ENCODE data around the gene HBS1L. TPM values are rescaled to one million over a fixed set of nuclear protein-coding genes. Genes with fewer than 3 reads are reported as not detected.

The HBS1L gene
- total and polyA plus RNA-seq, 9 of the 15 experiments (the other 6 are each of a cell fraction or from before 2014, with no cell fraction given), result 101 to 199 (median 145) TPM

DNA sequence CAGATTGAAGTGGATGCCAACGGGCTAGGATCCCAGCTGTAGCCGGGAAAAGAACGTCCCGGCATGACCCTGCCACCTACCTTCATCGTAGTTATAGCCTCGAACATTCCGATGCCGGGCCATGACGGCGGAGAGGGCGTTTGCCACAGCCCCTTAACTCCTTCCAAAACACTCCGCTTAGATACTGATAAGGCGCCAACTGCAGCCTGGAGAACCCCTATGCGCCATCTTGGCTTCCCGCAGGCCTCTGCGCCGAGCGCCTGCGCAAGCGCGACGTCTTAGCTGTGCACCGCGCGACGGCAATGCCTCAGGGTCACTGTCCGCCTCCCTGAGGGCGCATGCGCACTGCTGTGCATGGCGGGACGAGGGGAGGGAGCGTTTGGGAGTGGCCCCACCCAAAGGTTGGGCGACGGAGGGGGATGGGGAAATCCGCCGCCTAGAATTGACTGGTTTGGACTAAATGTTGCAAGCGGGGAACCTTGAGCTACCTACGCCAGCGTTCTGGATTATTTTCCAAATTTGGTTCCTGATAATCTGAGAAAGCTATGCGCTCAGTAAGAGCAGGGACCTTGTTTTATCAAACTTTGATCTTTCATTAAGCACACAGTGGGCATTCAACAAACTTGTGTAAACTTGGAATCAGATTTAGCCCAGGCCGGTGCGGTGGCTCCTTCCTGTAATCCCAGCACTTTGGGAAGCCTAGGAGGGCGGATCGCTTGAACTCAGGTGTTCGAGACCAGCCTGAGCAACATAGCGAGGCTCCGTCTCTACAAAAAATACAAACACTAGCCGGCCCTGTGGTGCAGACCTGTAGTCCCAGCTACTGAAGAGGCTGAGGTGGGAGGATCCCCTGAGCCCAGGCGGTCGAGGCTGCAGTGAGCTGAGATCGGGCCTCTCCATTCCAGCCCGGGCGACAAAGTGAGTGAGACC, at the start of gene HBS1L (continued):
- TF ChIP-seq PHF21A (IDR thresholded peaks at IDR 0.05; ENCODE audit: borderline replicate concordance, low read depth), result no peak; the same call in 1 of the 2 replicates
- TF ChIP-seq, protein P1, sequence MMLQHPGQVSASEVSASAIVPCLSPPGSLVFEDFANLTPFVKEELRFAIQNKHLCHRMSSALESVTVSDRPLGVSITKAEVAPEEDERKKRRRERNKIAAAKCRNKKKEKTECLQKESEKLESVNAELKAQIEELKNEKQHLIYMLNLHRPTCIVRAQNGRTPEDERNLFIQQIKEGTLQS (IDR thresholded peaks at IDR 0.05), result peak; percentile 39; the same call in 1 of the 2 replicates
- TF ChIP-seq, protein P1 (CRISPR knock-in tag; conservative IDR thresholded peaks at IDR 0.05), result peak; percentile 49; the same call in 1 of the 2 replicates
- no peak for TF ChIP-seq RHOXF2B (CRISPR knock-in tag; conservative IDR thresholded peaks at IDR 0.05)
- peak; percentile 97 for TF ChIP-seq CREM (IDR thresholded peaks at IDR 0.05; ENCODE audit: low read depth)
- TF ChIP-seq SMAD4 (CRISPR knock-in tag; conservative IDR thresholded peaks at IDR 0.05), result 0 out of 2 replicates have a peak, but pooled peaks have one; percentile 53
- TF ChIP-seq ZNF12 (CRISPR knock-in tag; IDR thresholded peaks at IDR 0.05), result peak; percentile 76
- TF ChIP-seq TARDBP (IDR thresholded peaks at IDR 0.05), result 0 out of 2 replicates have a peak, but pooled peaks have one; percentile 17
- TF ChIP-seq TAF15 (IDR thresholded peaks at IDR 0.05; ENCODE audit: low read depth, low read length), result no peak
- no peak for TF ChIP-seq ZNF146 (CRISPR knock-in tag; IDR thresholded peaks at IDR 0.05; ENCODE audit: unreplicated experiment)
- TF ChIP-seq ZNF699 (CRISPR knock-in tag; IDR thresholded peaks at IDR 0.05; ENCODE audit: insufficient replicate concordance), result no peak
- TF ChIP-seq PYGO2 (tag; IDR thresholded peaks at IDR 0.05), result peak; percentile 54; the same call in 1 of the 2 replicates
- peak; percentile 78; the same call in 1 of the 2 replicates for TF ChIP-seq NR1H2 (CRISPR knock-in tag; IDR thresholded peaks at IDR 0.05)
- TF ChIP-seq, protein P2, sequence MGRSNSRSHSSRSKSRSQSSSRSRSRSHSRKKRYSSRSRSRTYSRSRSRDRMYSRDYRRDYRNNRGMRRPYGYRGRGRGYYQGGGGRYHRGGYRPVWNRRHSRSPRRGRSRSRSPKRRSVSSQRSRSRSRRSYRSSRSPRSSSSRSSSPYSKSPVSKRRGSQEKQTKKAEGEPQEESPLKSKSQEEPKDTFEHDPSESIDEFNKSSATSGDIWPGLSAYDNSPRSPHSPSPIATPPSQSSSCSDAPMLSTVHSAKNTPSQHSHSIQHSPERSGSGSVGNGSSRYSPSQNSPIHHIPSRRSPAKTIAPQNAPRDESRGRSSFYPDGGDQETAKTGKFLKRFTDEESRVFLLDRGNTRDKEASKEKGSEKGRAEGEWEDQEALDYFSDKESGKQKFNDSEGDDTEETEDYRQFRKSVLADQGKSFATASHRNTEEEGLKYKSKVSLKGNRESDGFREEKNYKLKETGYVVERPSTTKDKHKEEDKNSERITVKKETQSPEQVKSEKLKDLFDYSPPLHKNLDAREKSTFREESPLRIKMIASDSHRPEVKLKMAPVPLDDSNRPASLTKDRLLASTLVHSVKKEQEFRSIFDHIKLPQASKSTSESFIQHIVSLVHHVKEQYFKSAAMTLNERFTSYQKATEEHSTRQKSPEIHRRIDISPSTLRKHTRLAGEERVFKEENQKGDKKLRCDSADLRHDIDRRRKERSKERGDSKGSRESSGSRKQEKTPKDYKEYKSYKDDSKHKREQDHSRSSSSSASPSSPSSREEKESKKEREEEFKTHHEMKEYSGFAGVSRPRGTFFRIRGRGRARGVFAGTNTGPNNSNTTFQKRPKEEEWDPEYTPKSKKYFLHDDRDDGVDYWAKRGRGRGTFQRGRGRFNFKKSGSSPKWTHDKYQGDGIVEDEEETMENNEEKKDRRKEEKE (IDR thresholded peaks at IDR 0.05; ENCODE audit: borderline replicate concordance in 1 of 2, control insufficient read depth in 1 of 2, low read depth in 2 of 2, low read length in 1 of 2), result no peak
- no peak for TF ChIP-seq ELF1 (tag; IDR thresholded peaks at IDR 0.05)
- TF ChIP-seq MTA2 (IDR thresholded peaks at IDR 0.05; ENCODE audit: low read depth), result no peak
- 0 out of 2 replicates have a peak, but pooled peaks have one; percentile 31 for TF ChIP-seq TRIM28 (IDR thresholded peaks at IDR 0.05)
- TF ChIP-seq, protein P3, sequence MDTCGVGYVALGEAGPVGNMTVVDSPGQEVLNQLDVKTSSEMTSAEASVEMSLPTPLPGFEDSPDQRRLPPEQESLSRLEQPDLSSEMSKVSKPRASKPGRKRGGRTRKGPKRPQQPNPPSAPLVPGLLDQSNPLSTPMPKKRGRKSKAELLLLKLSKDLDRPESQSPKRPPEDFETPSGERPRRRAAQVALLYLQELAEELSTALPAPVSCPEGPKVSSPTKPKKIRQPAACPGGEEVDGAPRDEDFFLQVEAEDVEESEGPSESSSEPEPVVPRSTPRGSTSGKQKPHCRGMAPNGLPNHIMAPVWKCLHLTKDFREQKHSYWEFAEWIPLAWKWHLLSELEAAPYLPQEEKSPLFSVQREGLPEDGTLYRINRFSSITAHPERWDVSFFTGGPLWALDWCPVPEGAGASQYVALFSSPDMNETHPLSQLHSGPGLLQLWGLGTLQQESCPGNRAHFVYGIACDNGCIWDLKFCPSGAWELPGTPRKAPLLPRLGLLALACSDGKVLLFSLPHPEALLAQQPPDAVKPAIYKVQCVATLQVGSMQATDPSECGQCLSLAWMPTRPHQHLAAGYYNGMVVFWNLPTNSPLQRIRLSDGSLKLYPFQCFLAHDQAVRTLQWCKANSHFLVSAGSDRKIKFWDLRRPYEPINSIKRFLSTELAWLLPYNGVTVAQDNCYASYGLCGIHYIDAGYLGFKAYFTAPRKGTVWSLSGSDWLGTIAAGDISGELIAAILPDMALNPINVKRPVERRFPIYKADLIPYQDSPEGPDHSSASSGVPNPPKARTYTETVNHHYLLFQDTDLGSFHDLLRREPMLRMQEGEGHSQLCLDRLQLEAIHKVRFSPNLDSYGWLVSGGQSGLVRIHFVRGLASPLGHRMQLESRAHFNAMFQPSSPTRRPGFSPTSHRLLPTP (IDR thresholded peaks at IDR 0.05; ENCODE audit: borderline replicate concordance, extremely low read depth, insufficient read length), result peak; percentile 67
- peak; percentile 68 to 75 for TF ChIP-seq KDM1A (IDR thresholded peaks at IDR 0.05)
- TF ChIP-seq RCOR1 (IDR thresholded peaks at IDR 0.05; ENCODE audit: borderline replicate concordance in 1 of 2, low read depth in 2 of 2, low read length in 2 of 2), result peak in 1 of 2 experiments; percentile 48; a peak in 1 of 4 replicates
- no peak for TF ChIP-seq POLR3G (IDR thresholded peaks at IDR 0.05; ENCODE audit: extremely low read depth, insufficient read length, insufficient replicate concordance)
